ENCODE data around the gene METTL2A.
"Not testable (repeated sequence)": the region's sequence is repeated elsewhere in the genome, so short reads cannot be mapped to it uniquely, and the experiment has no call there.

Gene METTL2A

DNA sequence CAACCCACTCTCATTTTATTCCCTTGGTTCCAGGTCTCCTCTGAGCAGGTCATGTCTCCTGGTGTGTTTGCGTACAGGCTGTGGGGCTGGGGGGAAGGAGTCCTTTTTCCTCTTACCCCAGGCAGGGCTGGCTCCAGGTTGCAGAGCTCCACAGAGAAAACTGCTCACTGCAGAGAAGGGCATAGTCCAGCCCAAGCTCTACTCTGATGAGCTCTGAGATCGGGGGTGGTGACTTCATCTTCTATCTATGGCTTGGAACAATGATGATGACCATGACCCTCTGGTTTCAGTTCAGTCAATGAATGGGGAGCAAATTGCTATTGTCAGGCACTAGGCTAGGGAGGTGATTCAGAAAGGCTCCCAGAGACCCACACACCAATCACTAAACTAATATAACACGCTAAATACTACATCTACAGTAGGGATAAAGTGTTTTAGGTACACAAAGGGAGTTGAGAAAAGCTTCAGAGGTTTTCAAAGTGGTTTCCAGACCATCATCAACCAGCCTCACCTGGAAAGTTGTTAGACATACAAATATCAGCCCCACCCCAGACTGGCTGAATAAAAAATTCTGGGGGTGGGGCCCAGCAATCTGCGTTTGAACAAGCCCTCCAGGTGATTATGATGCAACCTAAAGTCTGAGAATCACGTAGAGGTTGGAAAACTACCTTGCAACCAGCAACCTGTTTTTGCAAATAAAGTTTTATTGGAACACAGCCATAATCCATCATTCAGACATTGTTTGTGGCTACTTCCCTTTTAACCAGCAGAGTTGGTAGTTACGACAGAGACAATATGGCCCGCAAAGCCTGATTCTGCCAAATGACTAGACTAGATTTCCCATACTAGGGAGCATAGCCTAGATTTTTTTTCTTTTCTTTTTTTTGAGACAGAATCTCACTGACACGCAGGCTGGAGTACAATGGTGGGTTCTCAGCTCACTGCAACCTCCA is 49.6 kb downstream of the METTL2A start:
- DNase-seq = not testable (repeated sequence)

DNA sequence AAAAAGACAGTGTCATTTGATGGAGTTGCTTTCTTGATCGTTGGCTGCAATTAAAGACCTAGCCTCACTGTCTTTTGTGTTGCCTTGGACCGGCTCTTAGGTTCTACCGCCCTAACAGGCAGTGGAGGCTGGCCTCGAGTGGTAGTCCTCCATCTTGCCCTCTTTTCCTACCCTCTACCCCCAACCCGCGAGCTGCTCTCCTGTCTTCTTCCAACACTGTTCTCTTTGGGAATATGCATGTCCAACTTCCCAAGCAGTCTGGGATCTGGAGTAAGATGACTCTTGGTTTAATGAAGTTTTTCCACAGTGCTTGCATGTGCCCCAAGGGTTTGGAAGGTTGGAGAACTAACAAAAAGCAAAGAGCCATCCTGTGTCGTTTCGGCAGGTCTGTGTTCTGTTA is 53.4 kb downstream of the METTL2A start:
- not testable (repeated sequence) for DNase-seq

- peak; percentile 67 for DNase-seq
Observed at GRCh38 chr17:62477718-62478408, 54.2 kb downstream of the METTL2A start.

DNA sequence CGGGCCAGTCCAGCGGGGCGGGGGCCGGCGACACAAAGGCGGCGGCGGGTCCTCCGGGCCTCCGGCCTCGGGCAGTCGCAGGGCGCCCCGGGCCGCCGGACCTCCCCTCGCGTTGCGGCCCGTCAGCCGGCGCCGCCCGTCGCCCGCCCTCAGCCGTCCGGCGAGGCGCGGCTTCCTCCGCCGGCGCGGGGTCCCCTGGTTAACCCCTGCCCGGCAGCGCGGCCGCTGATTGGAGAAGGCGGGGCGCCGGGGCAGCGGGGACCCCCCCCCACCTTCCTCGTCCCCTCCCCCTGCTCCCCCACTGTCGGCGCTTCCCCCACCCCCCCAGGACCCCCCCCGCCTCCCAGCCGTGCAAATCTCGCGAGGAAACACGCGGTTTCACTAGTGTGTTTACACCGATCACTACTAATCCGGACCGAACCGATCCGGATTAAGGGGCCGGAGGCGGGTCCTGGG is 54.8 kb downstream of the METTL2A start, which contains the start of gene TLK2:
TLK2 (plus strand) TSS at position 402 of the 456 bp plus-strand sequence. CDS start 2,301 bp downstream, outside the sequence.
- peak; percentile 92 for DNase-seq

GRCh38 chr17:62478880-62479638 is 55.4 kb downstream of the METTL2A start:
- DNase-seq = peak; percentile 31

- peak; percentile 48 for DNase-seq
Observed at GRCh38 chr17:62479639-62480258, 56.1 kb downstream of the METTL2A start.

- DNase-seq = not testable (repeated sequence)
Observed at GRCh38 chr17:62482553-62482952, 58.9 kb downstream of the METTL2A start.

DNA sequence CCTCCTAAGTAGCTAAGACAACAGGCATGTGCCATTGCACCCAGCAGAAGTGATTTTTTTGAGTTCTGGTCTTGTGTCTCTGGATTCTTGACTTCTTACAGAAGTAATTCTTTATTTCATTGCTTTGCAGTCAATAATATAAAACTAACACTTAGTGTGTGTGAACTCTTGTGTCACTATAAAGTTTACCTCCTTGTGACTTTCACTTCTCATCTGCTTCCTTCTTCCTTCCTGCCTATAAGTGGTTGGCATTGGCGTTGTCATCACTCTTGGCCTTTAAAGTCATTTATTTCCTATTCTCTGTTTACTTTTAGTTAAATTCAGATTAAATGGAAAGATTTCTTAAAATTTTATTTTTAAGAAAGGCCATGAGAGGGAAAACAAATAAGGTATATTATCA is 67.3 kb downstream of the METTL2A start:
- not testable (repeated sequence) for DNase-seq

GRCh38 chr17:62493049-62493655 is 69.5 kb downstream of the METTL2A start:
- DNase-seq = not testable (repeated sequence)

DNA sequence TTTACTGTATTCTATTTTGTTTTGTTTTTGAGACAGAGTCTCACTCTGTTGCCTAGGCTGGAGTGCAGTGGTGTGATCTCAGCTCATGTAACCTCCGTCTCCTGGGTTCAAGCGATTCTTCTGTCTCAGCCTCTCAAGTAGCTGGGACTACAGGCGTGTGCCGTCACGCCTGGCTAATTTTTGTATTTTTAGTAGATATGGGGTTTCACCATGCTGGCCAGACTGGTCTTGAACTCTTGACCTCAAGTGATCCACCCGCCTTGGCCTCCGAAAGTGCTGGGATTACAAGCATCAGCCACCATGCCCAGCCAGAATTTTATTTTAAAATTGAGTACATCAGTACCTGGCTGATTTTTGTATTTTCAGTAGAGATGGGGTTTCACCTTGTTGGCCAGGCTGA is 70.4 kb downstream of the METTL2A start:
- not testable (repeated sequence) for DNase-seq

DNA sequence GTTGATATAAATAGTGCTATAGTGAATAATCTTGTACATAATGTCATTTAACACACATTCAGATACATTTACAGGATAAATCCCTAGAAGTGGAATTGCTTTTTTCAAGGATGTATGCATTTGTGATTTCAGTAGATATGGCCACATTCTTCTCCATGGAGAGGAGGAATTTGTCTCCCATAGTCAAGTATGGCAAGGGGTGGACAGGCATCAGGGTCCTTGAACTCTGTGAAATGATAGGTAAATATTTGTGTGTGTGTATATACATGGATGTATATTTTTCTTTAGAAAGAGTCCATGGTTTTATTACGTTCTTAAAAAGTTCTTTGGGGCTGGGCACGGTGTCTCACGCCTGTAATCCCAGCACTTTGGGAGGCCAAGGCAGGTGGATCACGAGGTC is 72.6 kb downstream of the METTL2A start:
- DNase-seq = not testable (repeated sequence)

GRCh38 chr17:62498796-62499195 is 75.1 kb downstream of the METTL2A start:
- DNase-seq = not testable (repeated sequence)
